GM21737 (cell line): ENCODE data around the gene ZDHHC11B.
"Not testable (repeated sequence)": the region's sequence is repeated elsewhere in the genome, so short reads cannot be mapped to it uniquely, and the experiment has no call there.

Experiments
- ATAC-seq: cut with Tn5 transposase; IDR thresholded peaks from one replicate; pipeline ENCODE4 v1.9.1; 2021; ENCODE audit warnings: mild to moderate bottlenecking, moderate library complexity; ENCODE audit not compliant: unreplicated experiment

The ZDHHC11B gene

GRCh38 chr5:756865-757345 lies 27.6 kb downstream of the ZDHHC11B start:
- ATAC-seq = no peak

GRCh38 chr5:756171-756570 lies 28.4 kb downstream of the ZDHHC11B start:
- no peak for ATAC-seq

- not testable (repeated sequence) for ATAC-seq
Observed at GRCh38 chr5:754143-754632, 30.3 kb downstream of the ZDHHC11B start.

GRCh38 chr5:753567-754142 lies 30.9 kb downstream of the ZDHHC11B start:
- not testable (repeated sequence) for ATAC-seq

- not testable (repeated sequence) for ATAC-seq
Observed at GRCh38 chr5:752532-753115, 31.9 kb downstream of the ZDHHC11B start.

GRCh38 chr5:751992-752391 lies 32.5 kb downstream of the ZDHHC11B start:
- not testable (repeated sequence) for ATAC-seq

- no peak for ATAC-seq
Observed at GRCh38 chr5:751496-751895, 33.0 kb downstream of the ZDHHC11B start.

GRCh38 chr5:750226-750625 lies 34.3 kb downstream of the ZDHHC11B start:
- not testable (repeated sequence) for ATAC-seq

- no peak for ATAC-seq
Observed at GRCh38 chr5:749101-749670, 35.3 kb downstream of the ZDHHC11B start.

- not testable (repeated sequence) for ATAC-seq
Observed at GRCh38 chr5:748011-748980, 36.2 kb downstream of the ZDHHC11B start.

GRCh38 chr5:747303-747844 lies 37.2 kb downstream of the ZDHHC11B start:
- ATAC-seq = not testable (repeated sequence)

GRCh38 chr5:746258-746761 lies 38.2 kb downstream of the ZDHHC11B start:
- no peak for ATAC-seq

- not testable (repeated sequence) for ATAC-seq
Observed at GRCh38 chr5:745272-746142, 39.0 kb downstream of the ZDHHC11B start.

- ATAC-seq = not testable (repeated sequence)
Observed at GRCh38 chr5:743696-744404, 40.7 kb downstream of the ZDHHC11B start.

- not testable (repeated sequence) for ATAC-seq
Observed at GRCh38 chr5:742276-742675, 42.3 kb downstream of the ZDHHC11B start.

- not testable (repeated sequence) for ATAC-seq
Observed at GRCh38 chr5:734145-734544, 50.4 kb downstream of the ZDHHC11B start.

- not testable (repeated sequence) for ATAC-seq
Observed at GRCh38 chr5:732754-733454, 51.6 kb downstream of the ZDHHC11B start.

- not testable (repeated sequence) for ATAC-seq
Observed at GRCh38 chr5:729225-729624, 55.3 kb downstream of the ZDHHC11B start.
